Measurements from ENCODE around the gene ANGPTL8.

ANGPTL8 gene

DNA sequence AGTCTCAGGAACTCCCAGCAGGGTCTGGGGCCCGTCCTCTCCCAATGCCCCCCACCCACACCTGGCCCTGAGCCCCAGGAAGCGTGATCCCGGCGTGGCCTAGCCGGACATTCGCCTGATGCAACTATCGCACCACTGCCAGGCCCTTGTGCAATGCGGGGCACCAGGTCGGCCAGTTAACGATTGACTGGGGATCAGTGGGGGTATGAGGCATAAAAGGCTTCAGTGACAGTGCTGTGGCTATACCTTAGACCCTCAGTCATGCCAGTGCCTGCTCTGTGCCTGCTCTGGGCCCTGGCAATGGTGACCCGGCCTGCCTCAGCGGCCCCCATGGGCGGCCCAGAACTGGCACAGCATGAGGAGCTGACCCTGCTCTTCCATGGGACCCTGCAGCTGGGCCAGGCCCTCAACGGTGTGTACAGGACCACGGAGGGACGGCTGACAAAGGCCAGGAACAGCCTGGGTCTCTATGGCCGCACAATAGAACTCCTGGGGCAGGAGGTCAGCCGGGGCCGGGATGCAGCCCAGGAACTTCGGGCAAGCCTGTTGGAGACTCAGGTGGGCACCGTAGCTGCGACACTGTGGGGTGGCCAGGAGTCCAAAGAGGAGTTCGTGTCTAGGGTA is at the start of gene ANGPTL8:
TSS of gene ANGPTL8 (plus strand) at position 243 of the 624 bp plus-strand sequence. CDS start at position 262, 19 bp downstream.
- DNase-seq: no peak

DNA sequence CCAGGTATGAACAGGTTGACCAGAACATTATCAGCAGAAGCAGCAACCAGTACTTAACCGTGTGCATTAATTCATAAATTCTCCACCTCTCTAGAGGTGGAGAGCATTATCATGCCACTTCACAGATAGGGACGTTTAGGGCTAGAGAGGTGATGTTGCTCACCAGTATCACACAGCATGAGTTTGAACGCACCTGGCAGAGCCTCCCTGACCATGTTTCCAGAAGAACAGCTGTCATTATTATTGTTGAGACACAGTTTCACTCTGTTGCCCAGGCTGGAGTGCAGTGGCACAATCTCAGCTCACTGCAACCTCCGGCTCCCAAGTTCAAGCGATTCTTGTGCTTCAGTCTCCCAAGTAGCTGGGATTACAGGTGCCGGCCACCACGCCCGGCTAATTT is 48.9 kb upstream of the ANGPTL8 start:
- DNase-seq: no peak

GRCh38 chr19:11191273-11191755 is 48.1 kb upstream of the ANGPTL8 start:
- peak; percentile 88 for DNase-seq

DNA sequence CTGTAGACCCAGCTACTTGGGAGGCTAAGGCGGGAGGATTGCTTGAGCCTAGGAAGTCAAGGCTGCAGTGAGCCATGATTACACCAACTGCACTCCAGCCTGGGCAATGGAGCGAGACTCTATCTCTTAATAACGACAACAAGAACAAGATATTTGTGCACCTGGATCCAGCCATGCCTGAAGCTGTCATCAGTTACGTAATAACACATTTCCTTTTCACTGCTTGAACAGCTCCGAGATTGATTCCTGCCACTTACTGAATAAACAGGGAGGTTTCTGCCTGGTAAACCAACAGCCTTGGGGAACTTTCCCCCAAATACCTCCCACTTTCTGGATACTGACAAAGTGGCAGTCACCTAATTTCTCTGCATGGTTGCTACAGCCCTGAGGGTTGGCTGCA is 47.5 kb upstream of the ANGPTL8 start:
- no peak for DNase-seq

- no peak for DNase-seq
Observed at GRCh38 chr19:11192957-11193939, 46.2 kb upstream of the ANGPTL8 start.

DNA sequence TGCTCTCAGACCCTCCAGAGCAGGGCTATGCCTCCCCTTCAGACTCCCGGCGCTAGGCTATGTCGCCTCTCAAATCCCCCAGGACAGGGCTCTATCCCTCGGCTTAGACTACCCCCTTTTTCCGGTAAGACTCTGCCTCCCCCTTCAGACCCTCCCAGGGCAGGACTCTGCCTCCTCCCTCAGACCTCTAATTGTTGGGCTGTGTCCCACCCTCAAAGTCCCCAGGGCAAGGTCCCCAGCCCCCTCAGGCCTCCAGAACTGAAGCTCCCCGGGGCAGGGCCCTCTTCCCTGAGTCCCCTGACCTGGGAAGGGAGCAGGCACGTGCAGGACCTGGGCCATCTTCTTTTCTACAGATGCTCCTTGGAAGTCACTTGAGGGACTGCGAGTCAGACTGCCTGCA is 45.2 kb upstream of the ANGPTL8 start:
- no peak for DNase-seq

GRCh38 chr19:11194656-11195558 is 44.5 kb upstream of the ANGPTL8 start:
- DNase-seq: peak; percentile 79

DNA sequence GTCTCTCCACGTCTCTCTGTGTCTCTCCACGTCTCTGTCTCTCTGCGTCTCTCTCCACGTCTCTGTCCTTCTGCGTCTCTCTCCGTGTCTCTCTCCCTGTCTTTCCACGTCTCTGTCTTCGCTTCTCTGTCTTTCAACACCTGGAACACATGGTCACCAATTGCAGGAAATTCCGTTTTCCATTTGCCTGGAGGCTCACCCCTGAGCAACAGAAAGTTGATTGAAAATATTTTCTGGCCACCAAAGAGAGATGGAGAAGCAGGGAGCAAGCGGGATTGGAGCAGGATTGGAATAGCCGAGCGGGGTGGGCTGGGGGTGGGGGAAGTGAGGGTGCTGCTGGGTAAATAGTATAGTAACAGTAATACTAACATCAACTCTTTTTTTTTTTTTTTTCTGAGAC is 43.7 kb upstream of the ANGPTL8 start:
- no peak for DNase-seq

GRCh38 chr19:11196406-11197287 is 42.8 kb upstream of the ANGPTL8 start:
- peak; percentile 78 for DNase-seq

GRCh38 chr19:11197291-11198174 is 41.9 kb upstream of the ANGPTL8 start, which contains the start of gene KANK2:
TSS of gene KANK2 (minus strand) at chr19:11197545. CDS start at chr19:11194511, 3,034 bp downstream.
- peak; percentile 91 for DNase-seq

DNA sequence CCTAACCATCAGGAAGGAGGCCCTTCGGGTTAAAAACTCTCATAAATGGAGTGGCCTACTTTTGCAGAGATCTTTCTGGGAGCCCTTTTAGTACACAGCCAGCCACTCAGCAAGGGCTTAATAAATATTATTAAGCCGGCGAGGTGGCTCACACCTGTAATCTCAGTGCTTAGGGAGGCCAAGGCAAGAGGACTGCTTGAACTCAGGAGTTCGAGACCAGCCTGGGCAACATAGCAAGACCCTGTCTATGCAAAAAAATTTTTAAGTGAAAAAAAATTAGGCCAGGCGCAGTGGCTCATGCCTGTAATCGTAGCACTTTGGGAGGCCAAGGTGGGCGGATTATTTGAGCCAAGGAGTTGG is 41.3 kb upstream of the ANGPTL8 start:
- DNase-seq: no peak

DNA sequence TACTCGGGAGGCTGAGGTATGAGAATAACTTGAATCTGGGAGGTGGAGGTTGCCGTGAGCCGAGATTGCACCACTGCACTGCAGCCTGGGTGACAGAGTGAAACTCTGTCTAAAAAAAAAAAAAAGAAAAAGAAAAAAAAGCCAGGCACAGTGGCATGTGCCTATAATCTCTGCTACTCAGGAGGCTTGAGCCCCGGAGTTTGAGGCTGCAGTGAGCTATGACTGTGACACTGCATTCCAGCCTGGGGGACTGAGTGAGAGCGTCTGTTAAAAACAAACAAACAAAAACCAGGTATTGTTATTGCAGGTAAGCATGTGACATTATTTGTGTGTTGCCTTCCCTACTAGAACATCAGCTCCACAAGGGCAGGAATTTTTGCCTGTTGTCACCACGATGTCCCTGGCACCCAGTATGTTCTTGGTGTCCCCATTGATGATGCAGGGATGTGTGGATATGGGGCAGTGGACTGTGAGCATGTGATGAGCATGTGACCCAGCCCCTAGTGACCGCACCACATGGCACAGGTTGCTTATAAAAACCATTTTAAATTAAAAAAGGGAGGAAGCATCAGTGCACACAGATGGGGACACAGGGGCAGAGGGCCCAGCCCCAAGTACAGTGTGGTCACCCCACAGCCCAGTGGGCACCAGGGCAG is 40.5 kb upstream of the ANGPTL8 start:
- no peak for DNase-seq

GRCh38 chr19:11199517-11199916 is 39.9 kb upstream of the ANGPTL8 start:
- DNase-seq: no peak

DNA sequence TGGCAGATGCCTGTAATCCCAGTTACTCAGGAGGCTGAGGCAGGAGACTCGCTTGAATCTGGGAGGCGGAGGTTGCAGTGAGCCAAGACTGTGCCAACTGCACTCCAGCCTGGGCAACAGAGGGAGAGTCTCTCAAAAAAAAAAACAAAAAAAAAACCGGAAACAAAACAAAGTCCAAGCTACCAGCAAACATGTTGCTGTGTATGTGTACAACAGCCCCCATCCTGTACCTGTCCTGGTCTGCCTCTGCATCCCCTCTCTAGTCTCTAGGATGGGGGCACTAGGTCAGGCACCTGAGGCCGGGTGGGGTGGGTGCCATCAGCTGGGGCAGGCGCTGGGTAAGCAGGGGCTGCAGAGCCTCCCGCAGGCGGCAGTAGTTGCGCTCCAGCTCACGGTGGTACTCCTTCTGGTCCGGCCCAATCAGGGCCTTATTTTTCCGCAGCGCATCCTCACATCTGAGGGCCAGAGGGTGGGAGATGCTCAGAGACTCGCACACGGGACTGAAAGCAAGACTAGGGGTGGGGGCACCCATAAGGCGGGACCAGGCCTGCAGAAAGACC is 39.3 kb upstream of the ANGPTL8 start:
- DNase-seq: no peak

GRCh38 chr19:11200931-11201330 is 38.5 kb upstream of the ANGPTL8 start:
- no peak for DNase-seq

GRCh38 chr19:11201791-11202190 is 37.6 kb upstream of the ANGPTL8 start:
- DNase-seq: no peak

DNA sequence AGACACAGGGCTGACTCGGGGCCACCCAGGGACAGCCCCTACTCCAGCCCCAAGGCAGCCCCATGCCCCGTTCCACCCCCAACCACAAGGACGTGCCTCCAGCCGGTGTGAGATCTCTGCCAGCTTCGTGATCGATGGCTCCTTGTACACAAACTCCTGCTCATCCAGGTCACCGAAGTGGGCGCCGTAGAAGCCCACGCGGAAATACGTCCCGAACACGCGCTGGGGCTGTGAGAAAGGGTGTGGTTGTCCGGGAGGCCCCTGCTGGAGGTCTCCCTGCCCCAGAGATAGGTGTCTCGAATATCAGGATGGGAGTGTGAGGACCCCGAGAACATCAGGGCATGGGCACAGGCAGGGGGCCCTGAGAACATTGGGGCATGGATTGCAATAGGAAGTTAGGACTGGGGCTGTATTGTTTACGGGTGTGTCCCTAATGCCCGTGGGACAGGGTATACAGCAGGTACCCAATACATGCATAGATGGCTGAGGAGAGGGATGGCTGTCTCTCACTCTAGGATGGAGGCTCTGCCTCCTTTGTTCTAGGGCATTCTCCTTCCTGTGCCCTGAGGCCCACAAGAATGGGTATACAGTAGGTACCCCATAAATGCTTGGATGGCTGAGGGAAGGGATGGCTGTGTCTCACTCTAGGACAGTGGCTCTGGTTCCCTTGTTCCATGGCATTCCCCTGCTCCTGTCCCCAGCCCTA is 36.8 kb upstream of the ANGPTL8 start:
- no peak for DNase-seq

DNA sequence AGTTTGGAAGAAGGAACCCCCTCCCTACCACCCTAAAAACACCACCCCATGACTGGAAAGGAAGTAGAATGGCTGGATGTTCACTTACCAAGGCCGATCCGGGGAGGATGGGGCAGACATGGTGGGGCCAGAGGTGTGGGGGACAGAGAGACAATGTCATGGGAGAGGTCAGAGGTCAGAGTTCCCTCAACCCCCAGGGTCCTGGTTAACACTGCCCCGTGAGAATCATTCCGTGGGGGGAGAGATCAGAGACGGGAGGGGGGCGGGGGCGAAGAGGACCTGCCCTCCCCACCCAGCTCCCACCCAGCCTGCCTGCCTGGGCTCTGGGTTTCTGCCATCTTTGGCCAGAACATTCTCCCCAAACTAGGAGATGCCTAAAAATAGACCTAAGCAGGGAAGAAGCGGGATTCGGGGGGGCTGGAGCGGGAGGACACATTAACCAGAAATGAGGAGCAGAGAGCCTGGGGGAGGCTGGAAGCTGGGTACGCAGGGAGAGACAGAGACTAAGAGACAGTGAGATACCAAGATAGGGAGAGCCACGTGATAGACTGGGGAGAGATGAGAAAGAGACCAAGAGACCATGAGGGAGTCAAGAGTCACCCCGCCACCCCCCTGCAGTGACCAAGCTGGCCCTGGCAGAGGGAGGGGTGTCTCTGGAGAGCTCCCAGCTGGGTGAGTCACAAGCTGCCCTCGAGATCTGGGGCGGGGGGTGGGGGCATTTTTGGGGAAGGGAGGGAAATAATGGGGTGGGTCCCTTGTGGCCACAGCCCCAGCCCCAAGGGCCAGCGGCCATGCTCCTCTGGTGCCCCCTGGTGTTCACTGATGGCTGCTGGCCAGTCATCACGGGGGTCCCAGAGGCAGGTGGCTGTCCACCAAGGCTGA is 36.0 kb upstream of the ANGPTL8 start:
- DNase-seq: peak; percentile 73
